Left ventricle myocardium superior (tissue), 1 donor: ENCODE results near the gene ZNF608. TPM values are rescaled to one million over a fixed set of nuclear protein-coding genes. Genes with fewer than 3 reads are reported as not detected.

Experiments used
- ATAC-seq: fragments of 200-7000 bp; cut with Tn5 transposase; one replicate; pipeline ENCODE4 v1.9.1; 2020; ENCODE audit warnings: mild to moderate bottlenecking, moderate library complexity
- DNase-seq: peaks from one replicate; pipeline ENCODE4 v3.0.0-alpha.2; 2020
- intact Hi-C: fragments of 100-400 bp; cut with micrococcal nuclease; formaldehyde crosslinking; loops from one replicate; pipeline ENCODE4 v1.11.0; 2022
- total RNA-seq: library from RNA; stranded (reverse); fragmentation: NEBNext Ultra II Directional; extraction: Animal tissue kit (Norgen Biotek cat#: 25700); gene quantifications from one replicate; pipeline ENCODE4 v1.2.1, GENCODE V29; 2021
- donor health status: DM: no; HTN: yes; CAD: no; lungs with severe emphysema.

The ZNF608 gene
- total RNA-seq, 1 donor from 2014 or later, result 18.2 TPM

GRCh38 chr5:124755041-124755440 is 8.6 kb upstream of the ZNF608 start:
- DNase-seq (no peak), ATAC-seq (no peak)
- intact Hi-C loops, result no loop called here

GRCh38 chr5:124754206-124754927 is 7.9 kb upstream of the ZNF608 start:
- intact Hi-C loops, result no loop called here
- DNase-seq (no peak), ATAC-seq (no peak)

- no peak for ATAC-seq
- intact Hi-C loops, result no loop called here
- DNase-seq, result no peak
These were observed 6.6 kb upstream of the ZNF608 start for GRCh38 chr5:124752854-124753720.

- no peak for ATAC-seq
- DNase-seq, result no peak
- intact Hi-C loops, result no loop called here
These were observed 4.6 kb upstream of the ZNF608 start for GRCh38 chr5:124751031-124751430.

- ATAC-seq, result peak; percentile 91
- intact Hi-C loops, result loop anchor here (5.0 kb wide), 1 partner anchor 97 kb away; no protein-coding TSS in a partner anchor
- DNase-seq, result peak; percentile 43
These were observed 2.5 kb upstream of the ZNF608 start for GRCh38 chr5:124748687-124749594.

- intact Hi-C loops, result loop anchor here (5.0 kb wide), 1 partner anchor 96 kb away; no protein-coding TSS in a partner anchor
- DNase-seq, result no peak
- peak; percentile 46 for ATAC-seq
These were observed 1.6 kb upstream of the ZNF608 start for GRCh38 chr5:124747791-124748686.

- intact Hi-C loops, result loop anchor here (5.0 kb wide), 1 partner anchor 95 kb away; no protein-coding TSS in a partner anchor
- peak; percentile 77 for DNase-seq
- peak; percentile 64 for ATAC-seq
These were observed 714 bp upstream of the ZNF608 start for GRCh38 chr5:124746916-124747790.

GRCh38 chr5:124745007-124745927 is 1.2 kb downstream of the ZNF608 start:
- ATAC-seq (no peak), DNase-seq (no peak)
- intact Hi-C loops, result loop anchor here (5.0 kb wide), 1 partner anchor 93 kb away; no protein-coding TSS in a partner anchor

- ATAC-seq (peak; percentile 12), DNase-seq (peak; percentile 64)
- intact Hi-C loops, result no loop called here
These were observed 2.1 kb downstream of the ZNF608 start for GRCh38 chr5:124744170-124744971.

GRCh38 chr5:124743602-124744169 is 2.8 kb downstream of the ZNF608 start:
- no peak for DNase-seq
- ATAC-seq, result peak; percentile 8
- intact Hi-C loops, result no loop called here

- intact Hi-C loops, result no loop called here
- DNase-seq (no peak), ATAC-seq (no peak)
These were observed 3.3 kb downstream of the ZNF608 start for GRCh38 chr5:124742983-124743601.

- ATAC-seq, result no peak
- DNase-seq, result no peak
- intact Hi-C loops, result no loop called here
These were observed 3.9 kb downstream of the ZNF608 start for GRCh38 chr5:124742521-124742920.

GRCh38 chr5:124741711-124742496 is 4.5 kb downstream of the ZNF608 start:
- no peak for ATAC-seq
- no peak for DNase-seq
- intact Hi-C loops, result no loop called here

GRCh38 chr5:124740991-124741583 is 5.4 kb downstream of the ZNF608 start:
- ATAC-seq, result no peak
- intact Hi-C loops, result no loop called here

More at GRCh38 chr5:124740991-124741583, 5.4 kb downstream of the ZNF608 start:
- no peak for DNase-seq
